Upper lobe of left lung (tissue), 4 donors: ENCODE data around the gene EXOSC1.

ENCODE experiments used
- EP300 ChIP-seq, 4 donors: sonication (generic); formaldehyde crosslinking; IDR thresholded peaks; one replicate each; pipeline ENCODE4 v1.5.1; 2017; ENCODE audit warnings: antibody characterized with exemption in 4 of 4, control low read depth in 2 of 4
- POLR2A ChIP-seq, 4 donors: fragments of 450-650 bp; IDR thresholded peaks; one replicate each; pipeline ENCODE4 v1.5.1; 2016 to 2017; ENCODE audit warnings: antibody characterized with exemption in 4 of 4, mild to moderate bottlenecking in 2 of 4
- POLR2AphosphoS5 ChIP-seq, 2 donors: sonication (generic); formaldehyde crosslinking; IDR thresholded peaks; one replicate each; pipeline ENCODE4 v1.5.1; 2017; ENCODE audit warnings: antibody characterized with exemption in 2 of 2
- TF ChIP-seq, protein P1 (sequence below), 6 experiments: fragments of 450-650 bp in 4 of 6; fragments of 200-600 bp in 2 of 6; sonication (generic) in 2 of 6; IDR thresholded peaks; one replicate each; pipeline ENCODE4 v1.5.1; 2016 to 2019; ENCODE audit warnings: antibody characterized with exemption in 6 of 6

DNA sequence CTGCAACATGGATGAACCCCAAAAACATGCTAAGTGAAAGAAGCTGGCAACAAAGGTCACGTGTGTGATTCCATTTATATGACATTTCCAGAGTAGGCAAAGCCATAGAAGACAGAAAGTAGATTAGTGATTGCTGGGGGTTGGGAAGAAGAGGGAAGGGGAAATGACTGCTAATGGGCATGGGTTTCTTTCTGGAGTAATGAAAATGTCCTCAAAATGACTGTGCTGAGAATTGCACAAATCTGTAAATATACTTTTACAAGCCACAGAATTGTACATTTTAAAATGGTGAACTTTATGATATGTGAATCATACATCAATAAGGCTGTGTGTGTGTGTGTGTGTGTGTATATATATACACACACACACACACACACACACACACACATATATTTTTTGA is 36.6 kb upstream of the EXOSC1 start:
- no peak for TF ChIP-seq POLR2A (IDR thresholded peaks at IDR 0.05)
- TF ChIP-seq EP300 (IDR thresholded peaks at IDR 0.05), result no peak
- TF ChIP-seq, protein P1, sequence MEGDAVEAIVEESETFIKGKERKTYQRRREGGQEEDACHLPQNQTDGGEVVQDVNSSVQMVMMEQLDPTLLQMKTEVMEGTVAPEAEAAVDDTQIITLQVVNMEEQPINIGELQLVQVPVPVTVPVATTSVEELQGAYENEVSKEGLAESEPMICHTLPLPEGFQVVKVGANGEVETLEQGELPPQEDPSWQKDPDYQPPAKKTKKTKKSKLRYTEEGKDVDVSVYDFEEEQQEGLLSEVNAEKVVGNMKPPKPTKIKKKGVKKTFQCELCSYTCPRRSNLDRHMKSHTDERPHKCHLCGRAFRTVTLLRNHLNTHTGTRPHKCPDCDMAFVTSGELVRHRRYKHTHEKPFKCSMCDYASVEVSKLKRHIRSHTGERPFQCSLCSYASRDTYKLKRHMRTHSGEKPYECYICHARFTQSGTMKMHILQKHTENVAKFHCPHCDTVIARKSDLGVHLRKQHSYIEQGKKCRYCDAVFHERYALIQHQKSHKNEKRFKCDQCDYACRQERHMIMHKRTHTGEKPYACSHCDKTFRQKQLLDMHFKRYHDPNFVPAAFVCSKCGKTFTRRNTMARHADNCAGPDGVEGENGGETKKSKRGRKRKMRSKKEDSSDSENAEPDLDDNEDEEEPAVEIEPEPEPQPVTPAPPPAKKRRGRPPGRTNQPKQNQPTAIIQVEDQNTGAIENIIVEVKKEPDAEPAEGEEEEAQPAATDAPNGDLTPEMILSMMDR (IDR thresholded peaks at IDR 0.05), result no peak
- no peak for TF ChIP-seq POLR2AphosphoS5 (IDR thresholded peaks at IDR 0.05)
